Measurements from ENCODE around the gene FLT4.

DNA sequence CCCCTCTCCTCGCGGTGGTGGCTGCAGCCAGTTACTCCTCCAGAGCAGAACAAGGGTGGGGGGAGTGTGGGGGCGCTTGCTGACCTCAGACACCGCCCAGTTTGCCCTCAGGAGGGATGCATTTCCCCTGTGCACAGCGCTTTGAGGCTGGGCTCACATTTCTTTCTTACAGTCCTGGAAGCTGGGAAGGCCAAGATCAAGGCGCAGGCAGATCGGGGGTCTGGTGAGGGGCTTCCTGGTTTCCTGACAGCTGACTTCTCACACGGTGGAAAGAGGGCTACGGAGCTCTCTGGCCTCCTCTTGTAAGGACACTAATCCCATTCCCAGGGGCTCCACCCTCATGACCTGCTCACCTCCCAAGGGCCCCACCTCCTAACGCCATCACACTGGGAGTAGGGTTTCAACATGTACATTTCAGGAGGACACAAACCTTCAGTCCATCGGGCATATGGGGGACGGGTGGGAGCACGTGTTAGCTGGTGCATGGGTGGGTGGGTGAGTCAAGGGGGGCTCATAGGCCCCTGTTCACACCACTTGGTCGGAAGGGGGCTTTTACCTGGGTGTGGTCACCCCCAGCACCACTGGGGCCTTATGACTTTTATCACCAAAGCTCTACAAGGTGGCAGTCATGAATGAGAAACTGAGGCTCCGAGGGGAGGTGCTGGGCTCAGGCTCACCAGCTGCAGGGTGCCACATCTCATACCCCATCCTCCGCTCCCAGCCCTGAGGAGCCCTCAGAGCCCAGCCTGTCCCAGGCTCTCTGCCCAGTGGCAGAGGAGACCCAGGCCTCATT is 50.4 kb downstream of the FLT4 start:
- TF ChIP-seq, protein P1, sequence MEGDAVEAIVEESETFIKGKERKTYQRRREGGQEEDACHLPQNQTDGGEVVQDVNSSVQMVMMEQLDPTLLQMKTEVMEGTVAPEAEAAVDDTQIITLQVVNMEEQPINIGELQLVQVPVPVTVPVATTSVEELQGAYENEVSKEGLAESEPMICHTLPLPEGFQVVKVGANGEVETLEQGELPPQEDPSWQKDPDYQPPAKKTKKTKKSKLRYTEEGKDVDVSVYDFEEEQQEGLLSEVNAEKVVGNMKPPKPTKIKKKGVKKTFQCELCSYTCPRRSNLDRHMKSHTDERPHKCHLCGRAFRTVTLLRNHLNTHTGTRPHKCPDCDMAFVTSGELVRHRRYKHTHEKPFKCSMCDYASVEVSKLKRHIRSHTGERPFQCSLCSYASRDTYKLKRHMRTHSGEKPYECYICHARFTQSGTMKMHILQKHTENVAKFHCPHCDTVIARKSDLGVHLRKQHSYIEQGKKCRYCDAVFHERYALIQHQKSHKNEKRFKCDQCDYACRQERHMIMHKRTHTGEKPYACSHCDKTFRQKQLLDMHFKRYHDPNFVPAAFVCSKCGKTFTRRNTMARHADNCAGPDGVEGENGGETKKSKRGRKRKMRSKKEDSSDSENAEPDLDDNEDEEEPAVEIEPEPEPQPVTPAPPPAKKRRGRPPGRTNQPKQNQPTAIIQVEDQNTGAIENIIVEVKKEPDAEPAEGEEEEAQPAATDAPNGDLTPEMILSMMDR (IDR thresholded peaks at IDR 0.05; ENCODE audit: low read length): no peak
- no peak for TF ChIP-seq EZH2 (IDR thresholded peaks at IDR 0.05; ENCODE audit: borderline replicate concordance, low read length)
